GM19043 (cell line): ENCODE measurements around the gene OR6A2.

Source experiments
- ATAC-seq: cut with Tn5 transposase; IDR thresholded peaks from one replicate; pipeline ENCODE4 v1.9.1; 2021; ENCODE audit warnings: low read depth; ENCODE audit not compliant: unreplicated experiment

The OR6A2 gene

DNA sequence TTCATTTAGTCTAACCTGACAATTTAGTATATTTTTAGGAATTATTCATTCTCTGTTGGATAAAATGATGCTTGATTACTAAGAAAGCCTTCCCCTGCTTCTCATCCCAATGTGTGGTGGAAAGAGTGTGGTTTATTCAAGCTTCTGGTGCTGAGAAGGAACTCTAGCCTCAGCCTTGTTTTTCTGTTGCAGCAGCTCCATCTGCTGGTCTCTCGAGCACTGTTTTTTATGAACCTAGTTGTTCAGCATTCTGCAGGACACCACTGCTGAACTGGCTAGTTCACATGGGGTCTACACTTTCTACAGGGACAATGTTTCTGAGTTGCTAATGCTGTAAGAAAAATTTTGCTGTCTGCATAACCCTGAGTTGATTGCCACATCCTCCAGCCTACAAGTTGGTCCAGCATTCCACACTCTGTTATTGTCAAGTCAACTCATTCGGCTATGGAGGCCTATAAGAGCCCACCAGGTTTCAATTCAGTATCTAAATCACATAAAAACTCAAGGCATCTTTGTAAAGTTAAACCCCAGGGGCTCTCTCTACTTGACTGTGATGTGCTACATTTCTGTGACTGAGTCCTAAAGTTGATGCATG, 42.0 kb downstream of the OR6A2 start:
- peak; percentile 90 for ATAC-seq

DNA sequence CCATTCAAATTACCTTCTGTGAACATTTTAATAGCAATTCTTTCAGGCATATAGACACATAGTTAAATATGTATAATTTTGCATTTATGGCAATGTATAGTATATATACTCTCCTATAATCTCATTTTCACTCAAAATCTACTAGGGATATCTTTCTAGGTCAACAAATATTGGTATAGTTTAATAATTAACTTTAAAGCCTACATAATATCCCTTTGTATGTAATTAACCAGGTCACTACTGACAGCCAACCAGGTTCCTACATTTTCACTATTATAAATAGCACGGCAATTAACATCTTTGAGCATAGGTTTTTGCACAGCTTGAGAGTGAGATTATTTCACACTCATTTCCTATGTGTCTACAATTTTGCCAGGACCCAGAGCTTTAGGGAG, 43.5 kb downstream of the OR6A2 start:
- no peak for ATAC-seq

GRCh38 chr11:6755303-6755952, 44.1 kb downstream of the OR6A2 start:
- no peak for ATAC-seq

- no peak for ATAC-seq
Observed at GRCh38 chr11:6747097-6747668, 52.3 kb downstream of the OR6A2 start.

DNA sequence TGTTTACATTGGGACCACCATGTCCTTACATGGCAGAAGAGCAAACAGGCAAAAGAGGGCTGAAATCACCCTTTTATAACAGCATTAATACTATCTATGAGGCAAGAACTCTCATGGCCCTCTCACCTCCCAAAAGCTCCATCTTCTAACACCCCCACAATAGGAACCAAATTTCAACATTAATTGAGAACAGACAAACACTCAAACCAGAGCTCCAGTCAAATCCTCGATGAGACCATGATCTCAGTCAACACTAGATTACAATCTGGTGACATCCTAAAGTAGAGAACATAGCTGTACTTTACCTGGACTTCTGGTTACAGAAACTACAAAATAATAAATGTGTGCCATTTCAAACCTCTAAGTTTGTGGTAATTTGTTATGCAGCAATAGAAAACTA, 52.9 kb downstream of the OR6A2 start:
- peak; percentile 4 for ATAC-seq

DNA sequence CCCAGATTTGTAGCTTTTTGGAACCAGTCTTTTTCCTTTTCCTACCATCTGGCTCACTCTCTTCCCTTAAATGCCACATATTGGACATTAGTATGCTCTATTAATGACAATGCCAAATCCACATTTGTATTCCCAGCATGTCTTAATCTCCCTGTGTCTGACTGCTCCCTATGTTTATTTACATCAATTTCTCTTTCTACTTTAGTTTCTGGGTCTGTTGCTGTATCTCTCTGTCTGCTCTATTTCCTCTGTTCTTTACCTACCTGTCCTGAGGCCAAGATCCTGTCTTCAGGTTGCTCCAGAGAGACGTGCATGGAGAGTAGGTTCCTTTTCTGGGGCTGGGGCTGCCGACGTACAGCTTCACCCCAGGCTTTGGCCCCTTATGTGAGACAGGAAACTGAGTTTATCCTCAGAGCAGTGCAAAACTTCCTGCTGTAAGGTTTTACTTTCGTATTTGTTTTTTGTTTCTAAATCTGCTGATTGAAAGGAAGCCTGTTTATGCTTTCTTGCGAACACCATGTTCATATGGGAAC, 53.3 kb downstream of the OR6A2 start:
- peak; percentile 63 for ATAC-seq

DNA sequence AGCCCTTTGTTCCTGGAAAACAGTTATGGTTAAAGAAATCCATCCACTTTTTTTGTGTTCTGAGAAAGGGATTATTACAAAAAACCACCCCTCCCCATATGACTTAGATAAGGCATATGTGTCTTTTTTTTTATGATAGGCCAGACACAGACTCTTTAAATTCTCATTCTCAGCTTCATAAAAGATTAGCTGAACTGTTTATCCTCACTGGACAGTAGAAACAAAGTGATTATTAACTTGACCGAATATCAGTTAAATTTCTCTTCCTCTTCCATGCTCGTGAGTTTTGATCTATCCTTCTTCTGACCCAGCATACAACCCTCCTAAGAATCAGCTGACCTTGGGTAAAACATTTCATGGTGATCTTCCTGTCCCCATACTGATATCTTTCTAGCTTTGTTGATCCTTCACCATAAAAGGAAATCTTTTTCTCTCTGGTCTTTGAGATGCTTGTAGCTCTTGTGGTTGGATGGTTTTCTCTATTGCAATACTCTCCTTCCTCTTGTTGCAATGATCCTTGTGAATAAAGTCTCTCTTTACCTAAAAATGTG, 53.9 kb downstream of the OR6A2 start:
- ATAC-seq: peak; percentile 73

- ATAC-seq: no peak
Observed at GRCh38 chr11:6745018-6745417, 54.5 kb downstream of the OR6A2 start.

- no peak for ATAC-seq
Observed at GRCh38 chr11:6742260-6742659, 57.2 kb downstream of the OR6A2 start.
